Ovary (tissue), 9 donors: Measurements from ENCODE around the gene KLHL3. TPM values are rescaled to one million over a fixed set of nuclear protein-coding genes. Genes with fewer than 3 reads are reported as not detected.
A peak's percentile ranks its signal among the peaks of the same experiment; 100 is the strongest.

Source experiments
- DNase-seq, 5 donors: peaks; one replicate each; pipeline ENCODE4 v3.0.0-alpha.2; 2019 to 2020
- H3K27ac ChIP-seq, 2 donors: fragments of 200-600 bp; one replicate each; pipeline versions ENCODE4 v1.5.1 to v1.8.0; 2019 to 2022
- H3K27me3 ChIP-seq: fragments of 200-600 bp; one replicate; pipeline ENCODE4 v1.8.0; 2022
- H3K36me3 ChIP-seq: fragments of 200-600 bp; sonication (generic); one replicate; pipeline ENCODE4 v1.5.1; 2019
- H3K4me1 ChIP-seq: one replicate; pipeline ENCODE4 v1.8.1; 2013; ENCODE audit warnings: mild to moderate bottlenecking, moderate library complexity; ENCODE audit not compliant: insufficient read depth
- H3K4me3 ChIP-seq: fragments of 200-600 bp; sonication (generic); one replicate; pipeline ENCODE4 v1.5.1; 2017
- H3K9me3 ChIP-seq, 2 donors: fragments of 200-600 bp in 1 of 2; sonication (generic) in 1 of 2; one replicate each; pipeline versions ENCODE4 v1.5.1 to v1.8.1; 2013 to 2019; ENCODE audit warnings: mild to moderate bottlenecking in 1 of 2, moderate library complexity in 1 of 2
- CTCF ChIP-seq, 3 donors: fragments of 450-650 bp in 2 of 3; fragments of 200-600 bp in 1 of 3; IDR thresholded peaks; one replicate each; pipeline versions ENCODE4 v1.5.1 to v1.8.0; 2016 to 2022; ENCODE audit warnings: antibody characterized with exemption in 3 of 3, mild to moderate bottlenecking in 1 of 3
- EP300 ChIP-seq: sonication (generic); formaldehyde crosslinking; IDR thresholded peaks from one replicate; pipeline ENCODE4 v1.6.1; 2017; ENCODE audit warnings: antibody characterized with exemption
- POLR2A ChIP-seq: fragments of 450-650 bp; IDR thresholded peaks from one replicate; pipeline ENCODE4 v1.6.1; 2017; ENCODE audit warnings: antibody characterized with exemption, mild to moderate bottlenecking, moderate library complexity
- WGBS, 3 donors: extraction: QIAGEN DNeasy Blood & Tissue Kit in 1 of 3; methylation state at CpG; one replicate each; pipeline versions ENCODE4 v1.1.5 to v1.1.7; 2013 to 2017; 5-methylcytosine and 5-hydroxymethylcytosine counted together
- intact Hi-C, 4 donors: fragments of 100-400 bp; cut with DNase I; formaldehyde crosslinking; loops; one replicate each; pipeline versions ENCODE4 v1.11.0 to v1.15.1; 2022 to 2023
- polyA plus RNA-seq, 2 donors: library from polyadenylated mRNA; stranded (reverse); fragments of 200-250 nt in 1 of 2; fragments of 350-450 nt in 1 of 2; fragmentation: Illumina TruSeq in 1 of 2; extraction: RNeasy Lipid Tissue Mini Kit (QIAGEN cat#74804) in 1 of 2; gene quantifications; one replicate each; pipeline ENCODE4 v1.2.3, GENCODE V29; 2013 to 2014
- total RNA-seq, 7 donors: library from RNA; depleted of rRNA in 2 of 7; stranded (reverse); fragments of >200 nt in 2 of 7; fragmentation: NEBNext Ultra II Directional in 3 of 7; extraction: Animal tissue kit (Norgen Biotek cat#: 25700) in 3 of 7; gene quantifications; one replicate each; pipeline versions ENCODE4 v1.1.0 to v1.2.4, GENCODE V29; 2016 to 2023
- donor health status: DM: no; HTN: no; CAD: no; lungs with moderate emphysema.
- donor health status: DM: no; HTN: no; CAD: no.
- donor health status: Bipolar disorder and iron deficiency.
- donor health status: DM: yes; HTN: yes; CAD: no.
- donor health status: DM: no; HTN: no; CAD: no.
- donor health status: DM: yes; HTN: yes; CAD: no.

Gene KLHL3
- total and polyA plus RNA-seq, 9 donors, result 2.9 to 15.7 (median 8.7) TPM

GRCh38 chr5:137642091-137642490, 93.8 kb downstream of the KLHL3 start:
- WGBS, 3 donors, result 40 to 69% (median 44%) methylated on average over 4 of the region's 4 CpGs
- Histone ChIP-seq H3K4me1 (peaks cover 1% of the 10 kb centered on the region), H3K27me3 (no peaks in the 10 kb centered on the region), H3K9me3 (no peaks in the 10 kb centered on the region), H3K4me3 (no peak overlapping the region), H3K27ac (no peak overlapping the region), H3K36me3 (no peaks in the 10 kb centered on the region)
- TF ChIP-seq POLR2A (no peak), EP300 (no peak), CTCF (IDR thresholded peaks at IDR 0.05) (no peak)
- no peak for DNase-seq
- intact Hi-C loops, result no loop called here

- H3K36me3 ChIP-seq, result no peaks in the 10 kb centered on the region
- intact Hi-C loops, result no loop called here
- no peak overlapping the region for H3K27ac ChIP-seq
- H3K4me3 ChIP-seq, result no peak overlapping the region
- peaks cover 5% of the 10 kb centered on the region for H3K4me1 ChIP-seq
- no peaks in the 10 kb centered on the region for H3K9me3 ChIP-seq
- WGBS, 3 donors, result 90 to 98% (median 92%) methylated on average over 1 of the region's 1 CpG
- no peaks in the 10 kb centered on the region for H3K27me3 ChIP-seq
- DNase-seq, result peak in 1 of 5 donors; percentile 21
- TF ChIP-seq POLR2A (no peak), EP300 (no peak), CTCF (IDR thresholded peaks at IDR 0.05) (no peak)
Measured at GRCh38 chr5:137641148-137641547, 94.7 kb downstream of the KLHL3 start.

GRCh38 chr5:137639645-137640044, 96.2 kb downstream of the KLHL3 start:
- H3K36me3 ChIP-seq, result no peaks in the 10 kb centered on the region
- H3K9me3 ChIP-seq, result no peaks in the 10 kb centered on the region
- no peak overlapping the region for H3K4me3 ChIP-seq
- WGBS, 3 donors, result 81 to 88% (median 85%) methylated on average over 11 of the region's 11 CpGs
- TF ChIP-seq EP300, result no peak
- no peak for TF ChIP-seq CTCF (IDR thresholded peaks at IDR 0.05)
- TF ChIP-seq POLR2A, result no peak
- peaks cover 9% of the 10 kb centered on the region for H3K4me1 ChIP-seq
- no peak for DNase-seq
- no peak overlapping the region for H3K27ac ChIP-seq
- intact Hi-C loops, result loop anchor here in 1 of 4 donors (5.0 kb wide), 1 partner anchor 103 kb away; no protein-coding TSS in a partner anchor
- no peaks in the 10 kb centered on the region for H3K27me3 ChIP-seq

- Histone ChIP-seq H3K9me3 (no peaks in the 10 kb centered on the region), H3K36me3 (no peaks in the 10 kb centered on the region), H3K27me3 (no peaks in the 10 kb centered on the region), H3K27ac (no peak overlapping the region), H3K4me3 (no peak overlapping the region), H3K4me1 (peaks cover 9% of the 10 kb centered on the region)
- WGBS, 3 donors, result 92 to 95% (median 93%) methylated on average over 13 of the region's 13 CpGs
- intact Hi-C loops, result loop anchor here in 1 of 4 donors (5.0 kb wide), 1 partner anchor 103 kb away; no protein-coding TSS in a partner anchor
- no peak for TF ChIP-seq EP300
- no peak for TF ChIP-seq POLR2A
- no peak for TF ChIP-seq CTCF (IDR thresholded peaks at IDR 0.05)
- no peak for DNase-seq
Measured at GRCh38 chr5:137638841-137639240, 97.0 kb downstream of the KLHL3 start.
